Measurements from ENCODE around the gene GJB6. TPM values are rescaled to one million over a fixed set of nuclear protein-coding genes. Genes with fewer than 3 reads are reported as not detected.
"Not testable (repeated sequence)": the region's sequence is repeated elsewhere in the genome, so short reads cannot be mapped to it uniquely, and the experiment has no call there.

GJB6 gene
- 0.24 TPM in 1 of 2 replicates, not detected in the other for total RNA-seq (2022)
- Bru-seq, nascent RNA: percentile 10 among the genes with signal in this experiment
- BruChase-seq, experiment 1, labeled RNA remaining after a 6-hour chase: percentile 14 among the genes with signal in this experiment
- BruChase-seq, experiment 2, labeled RNA remaining after a 2-hour chase: percentile 7 among the genes with signal in this experiment
- long read RNA-seq: 0 reads

GRCh38 chr13:20231839-20232555 is at the start of gene GJB6:
GJB6 (minus strand) TSS chr13:20232319; CDS start chr13:20223480, 8,839 bp downstream.
- peak; percentile 39 for DNase-seq
- BruUV-seq (replicated peaks): no TSS peak
- Mint-ChIP-seq H3K27me3 (ENCODE audit: unreplicated experiment) (peaks cover 45% of the 10 kb centered on the region), H3K4me1 (ENCODE audit: low read depth, unreplicated experiment) (no peaks in the 10 kb centered on the region), H3K36me3 (ENCODE audit: insufficient read depth, unreplicated experiment) (no peaks in the 10 kb centered on the region), H3K27ac (ENCODE audit: unreplicated experiment) (no peak within 1 kb of the TSS), H3K9me3 (ENCODE audit: low read depth, unreplicated experiment) (no peaks in the 10 kb centered on the region), H3K4me3 (ENCODE audit: low read depth, unreplicated experiment) (peak within 1 kb of the TSS; percentile 45)
- intact Hi-C loops (cut with micrococcal nuclease; ENCODE audit: unreplicated experiment): no loop called here
- CTCF ChIA-PET: no interaction called here
- TF ChIP-seq CTCF (IDR thresholded peaks at IDR 0.05; ENCODE audit: unreplicated experiment): no peak

GRCh38 chr13:20276901-20277300 is 44.8 kb upstream of the GJB6 start:
- H3K27ac Mint-ChIP-seq (ENCODE audit: unreplicated experiment); CTCF ChIA-PET: not testable (repeated sequence)

GRCh38 chr13:20274466-20274865 is 42.3 kb upstream of the GJB6 start:
- no peak overlapping the region for H3K4me3 Mint-ChIP-seq (ENCODE audit: low read depth, unreplicated experiment)
- H3K27me3 Mint-ChIP-seq (ENCODE audit: unreplicated experiment): peaks cover 20% of the 10 kb centered on the region
- H3K36me3 Mint-ChIP-seq (ENCODE audit: insufficient read depth, unreplicated experiment): no peaks in the 10 kb centered on the region
- no peak for TF ChIP-seq CTCF (IDR thresholded peaks at IDR 0.05; ENCODE audit: unreplicated experiment)
- H3K27ac Mint-ChIP-seq (ENCODE audit: unreplicated experiment): no peak overlapping the region
- no peaks in the 10 kb centered on the region for H3K9me3 Mint-ChIP-seq (ENCODE audit: low read depth, unreplicated experiment)
- no peaks in the 10 kb centered on the region for H3K4me1 Mint-ChIP-seq (ENCODE audit: low read depth, unreplicated experiment)
- intact Hi-C loops (cut with micrococcal nuclease; ENCODE audit: unreplicated experiment): no loop called here
- no TSS peak for BruUV-seq (replicated peaks)
- CTCF ChIA-PET: no interaction called here
- DNase-seq: peak; percentile 28

More at GRCh38 chr13:20276901-20277300, 44.8 kb upstream of the GJB6 start:
- H3K4me3 Mint-ChIP-seq (ENCODE audit: low read depth, unreplicated experiment); BruUV-seq (replicated peaks); H3K36me3 Mint-ChIP-seq (ENCODE audit: insufficient read depth, unreplicated experiment); H3K9me3 Mint-ChIP-seq (ENCODE audit: low read depth, unreplicated experiment); DNase-seq; H3K4me1 Mint-ChIP-seq (ENCODE audit: low read depth, unreplicated experiment); intact Hi-C loops (cut with micrococcal nuclease; ENCODE audit: unreplicated experiment): not testable (repeated sequence)
- peaks cover 19% of the 10 kb centered on the region for H3K27me3 Mint-ChIP-seq (ENCODE audit: unreplicated experiment)

- Mint-ChIP-seq H3K27ac (ENCODE audit: unreplicated experiment) (no peak overlapping the region), H3K4me3 (ENCODE audit: low read depth, unreplicated experiment) (no peak overlapping the region), H3K9me3 (ENCODE audit: low read depth, unreplicated experiment) (no peaks in the 10 kb centered on the region), H3K27me3 (ENCODE audit: unreplicated experiment) (peaks cover 20% of the 10 kb centered on the region), H3K36me3 (ENCODE audit: insufficient read depth, unreplicated experiment) (no peaks in the 10 kb centered on the region), H3K4me1 (ENCODE audit: low read depth, unreplicated experiment) (no peaks in the 10 kb centered on the region)
- DNase-seq: no peak
- intact Hi-C loops (cut with micrococcal nuclease; ENCODE audit: unreplicated experiment): no loop called here
- CTCF ChIA-PET: no interaction called here
- BruUV-seq (replicated peaks): no TSS peak
- TF ChIP-seq CTCF (IDR thresholded peaks at IDR 0.05; ENCODE audit: unreplicated experiment): no peak
Observed at GRCh38 chr13:20272588-20273171, 40.6 kb upstream of the GJB6 start.
